GM18870 (cell line): Measurements from ENCODE around the gene EPHA5.

Experiments
- ATAC-seq: cut with Tn5 transposase; IDR thresholded peaks from one replicate; pipeline ENCODE4 v1.9.1; 2021; ENCODE audit warnings: moderate library complexity; ENCODE audit not compliant: unreplicated experiment

Gene EPHA5

DNA sequence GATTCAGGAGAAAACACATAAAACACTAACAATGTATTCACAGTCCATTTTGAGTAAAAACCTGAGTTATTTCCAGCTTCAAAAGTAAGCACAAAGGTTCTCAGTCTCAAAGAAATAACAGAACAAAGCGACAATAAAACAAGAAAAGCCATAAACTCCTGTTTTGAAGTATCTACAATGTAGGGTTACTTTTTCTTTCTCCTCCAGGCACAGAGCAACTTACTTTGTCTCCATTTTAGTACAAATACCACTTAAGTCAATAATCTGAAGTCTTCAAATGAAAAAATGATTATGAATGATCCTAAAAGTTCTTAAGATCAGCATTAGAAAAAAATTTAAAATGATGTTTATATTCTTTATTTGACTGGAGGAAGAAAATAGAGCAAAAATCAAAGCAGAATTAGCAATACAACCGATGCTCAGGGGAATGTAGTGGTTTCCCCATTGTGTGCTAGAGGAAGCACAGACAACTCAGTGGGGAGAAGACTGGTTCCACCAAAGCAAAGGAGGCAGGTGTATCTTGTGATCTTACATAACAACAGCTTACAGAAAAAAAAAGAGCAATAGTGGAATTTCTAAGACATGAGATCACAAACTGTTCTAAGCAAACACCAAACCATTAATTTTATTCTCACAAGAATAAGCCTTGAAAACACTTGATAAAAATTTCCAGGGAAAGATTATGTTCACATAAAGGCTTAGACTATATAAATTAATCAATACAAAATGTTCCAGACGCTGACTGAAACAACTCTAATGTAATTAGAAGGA is 35.1 kb downstream of the EPHA5 start:
- ATAC-seq = no peak

DNA sequence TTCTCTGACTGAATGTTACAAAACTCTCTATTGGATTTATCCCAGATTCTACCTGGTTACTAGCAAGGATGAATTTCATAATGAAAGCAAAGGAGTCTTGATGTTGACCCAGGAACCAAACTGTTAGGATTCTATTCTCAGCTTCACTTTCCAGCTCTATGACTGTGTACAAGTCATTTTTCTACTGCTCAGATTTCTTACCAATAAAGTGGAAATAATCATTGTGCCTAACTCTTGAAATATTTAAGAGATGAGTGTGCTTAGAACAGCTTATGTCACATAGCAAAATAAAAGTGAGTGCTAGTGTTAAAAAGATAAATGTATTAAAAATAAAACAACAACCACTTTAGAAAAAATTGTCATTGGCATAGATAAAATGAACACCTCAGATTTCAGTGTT is 45.6 kb downstream of the EPHA5 start:
- ATAC-seq = no peak

DNA sequence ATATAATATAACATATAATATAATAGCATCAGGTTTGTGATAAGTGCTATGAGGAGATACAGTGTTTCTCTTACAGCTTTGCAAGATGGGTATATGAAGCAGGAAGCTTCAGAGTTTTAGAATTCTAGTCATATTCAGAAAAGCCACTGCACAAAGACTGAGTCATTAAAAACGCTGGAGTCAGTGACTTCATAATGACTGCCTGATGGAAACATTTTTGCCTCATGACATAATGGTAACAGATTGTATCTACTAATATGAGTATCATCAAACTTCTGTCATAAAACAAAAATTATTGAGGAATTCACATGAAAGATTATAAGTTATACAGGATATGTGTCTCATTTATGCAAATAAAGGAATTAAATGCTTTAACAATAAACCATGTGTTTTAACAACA is 46.8 kb downstream of the EPHA5 start:
- ATAC-seq = no peak

DNA sequence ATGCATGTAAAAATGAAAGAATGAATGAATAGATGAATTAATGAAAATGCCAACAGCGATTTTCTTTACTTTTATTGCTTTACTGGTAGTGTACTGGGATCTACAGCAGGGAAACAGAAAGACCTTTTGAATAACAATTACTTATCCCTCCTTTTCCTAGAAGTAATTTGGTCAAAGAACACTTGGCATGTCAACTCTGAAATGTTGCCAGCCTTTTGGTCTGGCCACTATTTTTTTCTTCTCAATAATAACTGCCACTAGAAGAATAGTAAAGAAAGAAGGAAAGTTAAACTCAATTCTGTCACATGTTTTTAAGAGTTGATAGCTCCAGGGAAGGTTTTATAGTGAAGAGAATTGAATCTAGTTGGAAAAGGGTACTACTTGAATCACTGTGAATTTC is 52.9 kb downstream of the EPHA5 start:
- no peak for ATAC-seq

DNA sequence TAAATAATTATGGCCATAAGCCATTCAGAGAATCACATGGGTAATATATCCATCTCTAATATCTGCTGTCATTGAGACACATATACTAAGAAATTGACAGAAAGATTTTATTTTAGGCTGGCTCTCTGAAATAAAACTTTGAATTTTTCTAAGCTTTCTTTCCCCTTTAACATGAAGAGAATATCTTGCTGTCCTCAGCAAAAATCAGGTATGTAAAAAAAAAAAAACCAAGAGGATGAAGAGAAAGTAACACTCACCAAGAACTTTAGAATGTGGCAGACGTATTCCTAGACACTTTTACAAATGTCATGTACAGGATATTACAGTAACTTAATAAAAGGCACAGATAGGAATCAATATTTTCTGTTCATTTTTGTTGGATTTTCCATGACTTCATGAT is 65.8 kb downstream of the EPHA5 start:
- ATAC-seq = no peak

DNA sequence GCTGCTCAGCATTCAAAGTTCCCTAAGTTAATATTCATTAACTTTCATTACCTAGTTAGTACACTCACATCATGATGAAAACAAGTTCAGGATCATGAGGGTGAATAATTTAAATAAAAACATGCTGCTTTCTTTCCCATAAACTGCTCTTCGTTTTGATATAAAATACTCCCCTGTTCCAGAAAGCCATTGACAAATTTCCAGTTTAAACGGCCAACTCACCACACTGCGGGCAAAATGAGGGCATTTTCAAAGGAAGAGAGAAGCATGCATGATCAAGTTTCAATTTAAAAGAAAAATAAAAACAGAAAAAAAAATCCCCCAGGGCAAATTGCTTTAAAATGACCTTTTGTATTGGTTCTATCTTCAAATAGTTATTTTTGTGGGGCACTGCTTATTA is 69.6 kb downstream of the EPHA5 start:
- no peak for ATAC-seq

DNA sequence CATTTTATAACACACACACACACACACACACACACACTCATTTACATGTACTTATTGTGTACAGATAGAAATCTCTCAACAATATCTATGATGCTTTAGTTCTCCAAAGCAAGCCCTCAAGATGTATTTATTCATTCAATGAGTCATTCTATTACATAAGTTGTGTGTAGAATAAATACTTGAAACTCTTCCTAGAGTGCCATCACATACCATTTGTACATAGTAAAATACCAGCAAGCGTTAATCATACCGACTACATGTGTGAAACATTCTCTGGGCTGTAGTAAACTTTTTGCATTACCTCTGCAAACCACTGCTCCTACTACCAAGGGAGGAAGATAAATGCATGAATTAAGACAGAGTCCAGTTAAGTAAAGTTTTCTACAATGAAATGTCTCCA is 70.9 kb downstream of the EPHA5 start:
- no peak for ATAC-seq

DNA sequence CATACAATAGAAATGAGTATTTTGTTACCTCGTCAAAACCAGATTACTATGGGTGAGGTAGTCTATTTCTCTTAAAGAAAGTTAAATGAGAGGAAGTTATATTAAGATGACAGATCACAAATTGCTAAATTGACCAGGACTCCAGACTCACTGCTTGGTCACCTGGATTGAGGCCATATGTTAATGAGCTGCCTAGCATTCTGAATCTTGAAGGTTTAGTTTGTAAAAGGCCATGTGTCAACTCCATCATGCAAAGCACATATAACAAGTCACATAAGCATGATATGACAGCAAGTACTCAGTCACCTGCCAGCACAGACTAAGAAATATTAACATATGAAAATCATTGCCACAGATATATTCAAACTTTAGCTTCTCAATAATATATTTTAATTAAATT is 72.6 kb downstream of the EPHA5 start:
- ATAC-seq = no peak

DNA sequence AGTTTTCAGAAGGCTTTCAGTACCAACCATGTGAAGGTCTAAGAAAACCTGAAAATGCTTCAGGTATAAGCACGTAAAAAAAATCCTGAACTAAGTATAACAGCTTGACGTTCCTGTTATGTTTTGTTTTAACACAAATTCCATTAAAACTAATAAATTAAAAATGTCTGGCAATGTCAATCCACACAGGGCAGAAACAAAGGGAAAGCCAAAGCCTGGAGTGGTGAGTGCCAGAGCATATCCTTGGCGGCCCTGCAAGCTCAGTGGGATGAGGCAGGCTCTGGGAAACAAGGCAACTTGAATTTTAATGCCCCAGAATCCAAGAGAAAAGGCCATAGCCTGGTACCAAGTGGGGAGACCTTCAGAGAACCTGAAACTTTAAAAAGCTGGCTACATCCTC is 78.2 kb downstream of the EPHA5 start:
- no peak for ATAC-seq

DNA sequence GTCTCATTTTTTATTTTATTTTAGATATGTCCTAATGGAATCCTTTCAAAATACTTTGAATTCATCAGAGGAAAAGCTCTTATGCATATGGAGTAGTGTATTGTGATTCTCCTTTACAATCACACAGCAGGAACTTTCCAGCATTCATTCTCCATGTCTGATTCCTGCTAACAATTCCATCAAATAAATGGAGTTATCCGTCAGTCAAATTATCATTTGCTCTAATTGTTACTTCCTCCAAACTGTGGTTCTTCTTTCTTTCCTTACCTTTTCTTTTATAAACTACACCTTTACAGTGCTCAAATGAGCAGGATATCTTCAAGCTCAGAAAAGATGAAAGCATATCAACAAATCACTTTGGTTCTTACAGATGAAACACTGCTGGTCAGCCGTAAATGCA is 80.4 kb downstream of the EPHA5 start:
- no peak for ATAC-seq

DNA sequence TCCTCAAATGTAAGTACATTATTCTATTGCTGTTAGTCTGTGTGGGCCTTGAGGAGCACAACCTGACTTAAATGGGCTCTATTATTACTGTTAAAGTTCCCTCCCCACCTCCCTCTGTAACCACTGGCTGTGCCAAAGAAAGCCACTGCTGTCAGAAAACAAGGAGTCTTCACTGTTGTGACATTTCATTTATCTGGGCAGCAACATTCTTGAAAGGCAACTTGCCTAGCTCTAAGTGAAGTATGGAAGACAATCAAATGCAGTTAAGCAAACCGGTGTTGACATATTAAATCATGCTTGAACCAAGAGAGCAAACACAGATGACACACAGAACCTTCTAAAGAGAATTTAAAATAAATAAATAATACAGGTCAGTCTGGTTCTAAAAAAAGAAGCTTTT is 81.0 kb downstream of the EPHA5 start:
- no peak for ATAC-seq

DNA sequence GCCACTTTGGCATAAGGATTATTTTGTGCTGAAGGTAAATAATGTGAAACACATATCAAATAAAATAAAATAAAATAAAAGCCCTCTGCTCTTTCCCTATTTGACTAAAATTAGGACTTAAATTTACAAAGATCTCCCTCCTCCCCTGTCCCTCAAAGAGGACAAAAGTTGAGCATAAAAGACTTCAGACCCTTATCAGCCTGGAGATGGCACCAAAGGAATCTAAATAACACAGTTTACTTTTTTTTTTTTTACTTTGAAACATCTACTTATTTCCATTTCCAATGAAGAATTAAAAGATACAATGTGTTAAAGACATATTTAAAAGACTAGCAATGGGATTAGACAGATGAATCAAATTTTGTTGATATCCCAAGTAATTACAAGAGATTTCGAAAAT is 89.7 kb downstream of the EPHA5 start:
- ATAC-seq = no peak

DNA sequence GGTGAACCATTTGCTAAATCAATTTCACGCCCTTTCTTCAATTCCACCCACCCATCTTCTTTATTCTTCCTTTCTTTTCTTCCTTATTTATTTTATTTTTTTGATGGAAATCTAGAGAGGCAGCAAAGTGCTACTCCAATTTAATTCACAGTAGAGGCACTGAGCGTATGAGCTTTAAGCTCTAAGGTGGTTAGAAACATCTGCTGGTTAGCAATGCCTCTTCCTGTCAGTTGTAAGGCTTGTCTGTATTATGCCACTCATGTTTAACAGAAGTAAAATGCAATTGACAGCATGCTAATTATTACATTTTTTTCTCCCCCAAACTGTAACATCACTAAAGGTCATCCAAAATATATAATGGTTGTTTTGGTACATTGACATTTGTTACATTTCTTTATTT is 103.8 kb downstream of the EPHA5 start:
- no peak for ATAC-seq

DNA sequence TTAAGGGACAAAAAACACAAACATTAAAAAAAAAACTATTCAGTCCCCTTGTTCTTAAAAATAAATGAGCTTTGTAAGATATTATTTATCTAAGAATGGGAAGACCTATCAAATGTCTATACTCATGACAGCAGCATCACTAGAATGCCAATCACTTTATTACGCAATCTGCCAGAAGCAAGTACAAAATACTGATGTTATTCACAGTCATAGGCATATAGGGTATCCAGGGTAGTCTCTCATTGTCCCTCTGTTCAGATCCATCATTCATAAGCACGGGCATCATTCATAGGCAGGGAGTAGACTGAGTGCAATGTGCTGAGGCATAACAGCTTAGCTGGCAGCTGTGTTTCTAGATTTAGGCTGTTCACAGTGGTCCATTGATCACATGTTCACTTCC is 109.1 kb downstream of the EPHA5 start:
- no peak for ATAC-seq

DNA sequence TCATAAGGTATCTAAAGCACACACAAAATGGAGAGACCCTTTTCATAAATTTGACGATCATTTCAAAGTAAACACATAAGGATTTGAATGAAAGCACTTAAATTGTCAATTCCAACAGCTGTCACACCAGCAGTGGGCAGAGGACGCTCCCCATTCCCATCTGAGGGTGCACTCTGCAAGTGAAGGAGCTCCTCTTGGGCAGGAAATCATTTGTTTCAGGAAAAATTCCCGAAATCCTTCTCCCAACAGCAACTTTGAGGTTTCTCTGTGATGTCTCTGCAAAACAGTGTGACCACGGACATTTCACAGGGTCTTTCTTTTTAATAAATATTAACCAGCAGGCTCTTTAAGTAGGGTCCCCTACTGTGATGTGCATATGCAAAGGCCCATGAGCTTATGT is 111.0 kb downstream of the EPHA5 start:
- ATAC-seq = no peak

DNA sequence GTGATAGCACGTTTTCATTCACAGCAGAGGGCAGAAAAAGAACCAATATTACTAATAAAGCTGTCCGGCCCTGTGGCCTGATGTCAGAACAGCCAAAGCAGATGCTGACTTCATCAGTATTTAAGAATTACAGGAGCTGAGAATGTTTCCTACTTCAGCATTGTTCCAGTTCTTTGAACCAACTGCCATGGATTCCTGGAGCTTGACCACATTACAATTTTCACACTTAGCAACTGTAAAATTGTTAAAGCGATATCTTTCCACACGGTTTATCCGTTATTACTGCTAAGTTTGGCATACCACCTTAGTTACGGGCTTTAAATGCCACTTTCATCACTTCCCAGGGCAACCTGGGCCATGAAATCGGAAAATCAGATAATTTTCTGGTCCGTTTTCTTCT is 118.2 kb downstream of the EPHA5 start:
- no peak for ATAC-seq

DNA sequence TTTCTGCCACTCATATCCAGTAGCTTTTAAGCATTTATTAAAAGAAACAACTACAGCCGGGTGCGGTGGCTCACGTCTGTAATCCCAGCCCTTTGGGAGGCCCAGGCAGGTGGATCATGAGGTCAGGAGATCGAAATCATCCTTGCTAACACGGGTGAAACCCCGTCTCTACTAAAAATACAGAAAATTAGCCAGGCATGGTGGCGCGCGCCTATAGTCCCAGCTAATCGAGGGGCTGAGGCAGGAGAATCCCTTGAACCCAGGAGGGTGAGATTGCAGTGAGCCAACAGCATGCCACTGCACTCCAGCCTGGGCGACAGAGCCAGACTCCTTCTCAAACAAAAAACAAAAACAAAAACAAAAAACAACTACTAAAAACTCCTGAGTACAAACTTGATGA is 119.8 kb downstream of the EPHA5 start:
- no peak for ATAC-seq

DNA sequence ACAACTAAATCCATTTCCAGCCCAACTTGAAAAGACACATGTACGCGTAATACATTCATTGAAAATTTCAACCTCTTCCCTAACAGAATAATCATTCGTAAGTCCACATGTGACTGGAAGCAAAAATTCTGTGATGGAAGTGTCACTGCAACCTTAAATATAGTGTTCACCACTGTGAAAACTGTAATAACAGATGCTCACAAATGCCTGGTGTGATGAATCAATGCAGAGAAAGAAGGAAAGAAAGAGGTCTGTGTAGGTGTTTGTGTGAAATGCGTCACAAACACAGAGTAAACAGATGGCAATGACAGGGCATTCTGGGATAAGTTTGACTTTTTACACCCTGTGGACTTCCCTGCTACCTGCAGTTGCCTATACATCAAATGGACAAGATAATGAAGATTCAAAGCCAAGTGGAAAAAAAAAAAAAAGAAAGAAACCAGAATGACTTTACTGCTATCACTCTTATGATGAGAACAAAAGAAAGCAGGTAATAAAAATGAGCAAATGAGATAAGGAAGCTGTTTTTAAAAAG is 123.3 kb downstream of the EPHA5 start:
- no peak for ATAC-seq

DNA sequence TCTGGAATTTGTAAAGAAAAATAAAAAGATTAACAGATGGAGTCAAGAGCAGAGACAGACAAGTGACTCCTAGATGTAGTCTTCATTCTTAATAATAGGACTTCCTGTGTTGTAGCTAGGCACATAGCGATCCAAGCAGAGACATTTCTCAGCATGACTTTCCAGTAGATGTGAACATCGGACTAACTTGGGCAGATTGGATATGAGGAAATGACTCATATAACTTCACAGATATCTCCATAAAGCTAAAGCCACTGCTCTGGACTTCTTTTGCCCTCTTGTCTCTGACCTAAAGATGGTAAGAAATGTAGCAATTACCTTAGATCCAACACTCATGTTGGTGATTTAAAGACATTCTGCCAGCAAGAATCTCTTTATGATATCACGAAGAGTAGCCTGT is 131.7 kb downstream of the EPHA5 start:
- ATAC-seq = no peak

DNA sequence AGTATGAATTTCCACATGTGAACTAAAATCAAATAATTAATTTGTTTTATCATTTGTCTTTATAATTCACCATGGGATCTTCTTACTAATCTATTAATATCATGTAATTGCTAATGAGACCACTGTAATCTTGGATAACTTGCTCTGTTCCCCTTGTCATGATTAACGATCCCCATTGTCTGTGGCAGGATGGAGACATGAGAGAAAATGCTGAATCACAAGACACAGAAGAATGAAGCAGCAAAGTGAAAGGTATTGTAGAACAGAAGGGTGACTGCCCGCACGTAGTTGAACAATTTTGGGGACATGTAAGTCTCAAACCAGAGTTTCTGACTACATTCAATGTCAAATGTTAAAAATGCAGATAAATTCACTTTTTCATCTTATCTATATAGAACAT is 135.2 kb downstream of the EPHA5 start:
- ATAC-seq = no peak

DNA sequence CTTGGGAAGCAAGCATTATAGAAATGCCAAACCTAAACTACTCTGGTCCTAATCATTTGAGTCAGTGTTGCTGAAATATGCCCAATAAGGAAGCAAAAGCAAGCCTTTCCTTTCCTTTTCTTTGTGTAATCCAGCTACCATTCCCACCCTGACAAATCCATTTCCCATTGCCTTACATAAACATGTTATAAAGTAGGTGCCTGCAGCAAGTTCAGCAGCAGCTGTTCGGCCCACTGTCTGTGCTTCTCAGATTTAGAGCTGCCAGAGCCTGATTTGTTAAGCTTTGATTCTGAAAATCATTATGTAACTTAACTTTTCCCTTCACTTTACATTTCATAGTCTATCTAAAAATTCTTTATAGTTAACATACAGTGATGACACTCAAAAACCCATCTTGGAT is 148.6 kb downstream of the EPHA5 start:
- no peak for ATAC-seq

DNA sequence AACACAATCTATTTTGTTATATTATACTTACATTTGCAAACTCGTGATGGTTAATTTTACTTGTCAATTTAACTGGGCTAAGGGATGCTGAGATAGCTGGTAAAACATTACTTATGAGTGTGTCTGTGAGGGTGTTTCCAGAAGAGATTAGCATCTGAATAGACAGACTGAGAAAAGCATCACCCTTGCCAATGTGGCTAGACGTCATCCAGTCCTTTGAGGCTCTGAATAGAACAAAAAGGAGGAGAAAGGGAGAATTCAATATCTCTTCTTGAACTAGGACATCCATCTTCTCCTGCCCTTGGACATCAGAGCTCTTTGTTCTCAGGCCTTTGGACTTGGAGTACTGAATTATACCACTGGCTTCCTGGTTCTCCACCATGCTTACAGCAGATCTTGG is 154.6 kb downstream of the EPHA5 start:
- ATAC-seq = no peak

DNA sequence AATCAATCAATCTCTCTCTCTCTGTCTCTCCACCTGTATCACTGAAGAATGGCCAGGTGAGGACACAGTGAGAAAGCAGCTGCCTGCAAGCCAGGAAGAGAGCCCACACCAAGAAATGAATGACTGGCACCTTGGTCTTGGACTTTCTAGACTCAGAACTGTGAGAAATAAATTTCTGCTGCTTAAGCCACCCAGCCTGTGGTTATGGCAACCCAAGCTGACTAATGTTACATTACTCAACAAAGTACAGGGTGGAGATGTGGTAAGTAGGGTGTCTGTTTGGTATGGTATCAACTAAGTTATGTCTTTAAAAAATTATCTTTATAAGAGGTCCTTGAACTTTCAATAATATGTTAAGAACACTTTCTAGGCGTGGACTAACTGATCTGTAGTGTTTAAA is 159.3 kb downstream of the EPHA5 start:
- ATAC-seq = no peak
